ENCODE measurements around the gene PLCB3. TPM values are rescaled to one million over a fixed set of nuclear protein-coding genes. Genes with fewer than 3 reads are reported as not detected.

Gene PLCB3
- total RNA-seq, 4 donors from 2014 or later: 30.5 to 38.4 (median 37.4) TPM

DNA sequence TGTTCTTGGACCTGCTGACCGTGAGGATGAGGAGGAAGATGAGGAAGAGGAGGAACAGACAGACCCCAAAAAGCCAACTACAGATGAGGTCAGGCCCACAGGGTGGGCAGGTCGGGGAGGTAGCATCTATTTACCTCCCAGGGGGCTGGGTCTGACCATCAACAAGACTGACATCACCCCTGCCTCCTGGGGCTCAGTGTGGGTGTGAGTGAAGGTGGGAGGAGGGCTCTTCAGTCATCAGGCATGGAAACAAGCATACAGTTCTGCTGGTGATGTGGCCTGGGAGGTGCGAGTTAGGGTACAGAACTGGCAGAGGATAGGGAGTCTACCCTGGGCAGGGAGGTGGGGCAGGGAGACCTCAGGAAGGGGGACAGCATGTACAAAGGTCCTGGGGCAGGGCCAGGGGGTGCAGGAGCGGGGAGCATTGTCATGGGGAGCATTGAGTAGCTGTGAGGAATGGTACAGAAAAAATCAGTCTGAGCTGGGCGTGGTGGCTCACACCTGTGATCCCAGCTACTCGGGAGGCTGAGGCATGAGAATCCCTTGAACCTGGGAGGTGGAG lies 8.9 kb downstream of the PLCB3 start:
- no peak for TF ChIP-seq CTCF (IDR thresholded peaks at IDR 0.05)
- no peak for TF ChIP-seq POLR2A (IDR thresholded peaks at IDR 0.05)
- intact Hi-C loops (cut with DNase I; ENCODE audit: low total_unique reads): no loop called here
- WGBS, 2 donors: 94 to 95% methylated on average over 6 of the region's 6 CpGs
- DNase-seq (ENCODE audit: low spot score in 2 of 2): no peak
- H3K4me3 ChIP-seq (ENCODE audit: low read depth, poor library complexity, severe bottlenecking): no peak overlapping the region

- DNase-seq (ENCODE audit: low spot score in 2 of 2): no peak
- WGBS, 2 donors: 93 to 94% methylated on average over 10 to 18 of the region's 18 CpGs
- intact Hi-C loops (cut with DNase I; ENCODE audit: low total_unique reads): no loop called here
- H3K4me3 ChIP-seq (ENCODE audit: low read depth, poor library complexity, severe bottlenecking): no peak overlapping the region
- TF ChIP-seq POLR2A (IDR thresholded peaks at IDR 0.05): no peak
- TF ChIP-seq CTCF (IDR thresholded peaks at IDR 0.05): no peak
Measured at GRCh38 chr11:64261556-64262080, 10.3 kb downstream of the PLCB3 start.

GRCh38 chr11:64262271-64263002 lies 11.1 kb downstream of the PLCB3 start:
- 91 to 95% methylated on average over 34 to 42 of the region's 42 CpGs for WGBS, 2 donors
- intact Hi-C loops (cut with DNase I; ENCODE audit: low total_unique reads): no loop called here
- no peak for DNase-seq (ENCODE audit: low spot score in 2 of 2)
- TF ChIP-seq CTCF (IDR thresholded peaks at IDR 0.05): no peak
- TF ChIP-seq POLR2A (IDR thresholded peaks at IDR 0.05): no peak
- H3K4me3 ChIP-seq (ENCODE audit: low read depth, poor library complexity, severe bottlenecking): no peak overlapping the region

GRCh38 chr11:64263021-64263946 lies 12.0 kb downstream of the PLCB3 start:
- no peak for DNase-seq (ENCODE audit: low spot score in 2 of 2)
- intact Hi-C loops (cut with DNase I; ENCODE audit: low total_unique reads): no loop called here
- 77 to 84% methylated on average over 19 to 29 of the region's 29 CpGs for WGBS, 2 donors
- H3K4me3 ChIP-seq (ENCODE audit: low read depth, poor library complexity, severe bottlenecking): no peak overlapping the region
- no peak for TF ChIP-seq POLR2A (IDR thresholded peaks at IDR 0.05)
- no peak for TF ChIP-seq CTCF (IDR thresholded peaks at IDR 0.05)

- H3K4me3 ChIP-seq (ENCODE audit: low read depth, poor library complexity, severe bottlenecking): no peak overlapping the region
- DNase-seq (ENCODE audit: low spot score in 2 of 2): no peak
- TF ChIP-seq POLR2A (IDR thresholded peaks at IDR 0.05) (no peak), CTCF (IDR thresholded peaks at IDR 0.05) (no peak)
- 91 to 95% methylated on average over 4 to 8 of the region's 8 CpGs for WGBS, 2 donors
- intact Hi-C loops (cut with DNase I; ENCODE audit: low total_unique reads): no loop called here
Measured at GRCh38 chr11:64263947-64264317, 12.6 kb downstream of the PLCB3 start.
